ENCODE results near the gene HNMT.
"Not testable (repeated sequence)": the region's sequence is repeated elsewhere in the genome, so short reads cannot be mapped to it uniquely, and the experiment has no call there.

Gene HNMT

DNA sequence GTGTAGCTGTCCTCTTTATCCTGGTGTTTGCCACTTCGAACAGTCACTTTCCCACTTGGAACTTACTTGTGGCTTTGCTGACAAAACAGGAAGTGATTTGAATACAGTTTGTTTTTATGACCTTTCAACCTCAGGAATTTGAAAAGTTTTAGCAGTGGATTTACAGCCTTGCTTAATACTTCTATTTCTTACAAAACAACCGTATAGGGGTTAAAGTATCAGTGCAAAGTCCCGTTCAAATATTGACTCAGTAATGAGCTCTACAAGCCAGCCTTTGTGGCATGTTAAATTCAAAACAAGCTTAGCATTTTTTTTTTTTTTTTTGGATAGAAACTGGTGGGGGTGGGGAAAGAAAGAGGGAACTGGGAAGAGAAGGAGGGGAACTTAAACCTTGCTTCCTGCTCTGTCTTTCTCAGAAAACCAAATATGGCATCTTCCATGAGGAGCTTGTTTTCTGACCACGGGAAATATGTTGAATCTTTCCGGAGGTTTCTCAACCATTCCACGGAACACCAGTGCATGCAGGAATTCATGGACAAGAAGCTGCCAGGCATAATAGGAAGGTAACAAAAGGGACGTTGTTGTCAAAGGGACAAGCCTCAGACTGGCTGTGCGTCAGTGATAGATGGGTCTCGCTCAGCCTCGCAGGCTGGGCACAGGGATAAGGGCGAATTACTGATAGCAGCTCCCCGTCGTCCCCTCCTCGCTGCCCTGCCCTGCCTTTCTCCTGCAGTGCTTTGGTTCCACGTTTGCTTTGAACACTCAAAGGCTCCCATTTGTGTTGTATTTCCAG is at the start of gene HNMT:
TSS of gene HNMT (plus strand) at position 408 of the 793 bp plus-strand sequence. CDS start at position 427, 19 bp downstream.
- peaks cover 3% of the 10 kb centered on the region; the same call in 1 of the 2 replicates for H3K4me1 ChIP-seq (ENCODE audit: control insufficient read depth, insufficient read depth, low read length)
- peak; percentile 4 for DNase-seq (ENCODE audit: low read depth, low spot score)
- no CpG with 5 or more reads among the region's 15 CpGs for WGBS (ENCODE audit: insufficient coverage, insufficient read length)
- no peak within 1 kb of the TSS; the same call in 1 of the 2 replicates for H3K4me3 ChIP-seq (ENCODE audit: low read length)
- H3K36me3 ChIP-seq (ENCODE audit: control insufficient read depth, insufficient read depth, low read length): no peaks in the 10 kb centered on the region
- no peaks in the 10 kb centered on the region for H3K27me3 ChIP-seq (ENCODE audit: control insufficient read depth, insufficient read depth, low read length)
- H3K27ac ChIP-seq (ENCODE audit: low read length): no peak within 1 kb of the TSS
- H3K9me3 ChIP-seq (ENCODE audit: control insufficient read depth, insufficient read depth, low read length): no peaks in the 10 kb centered on the region

- no CpG with 5 or more reads among the region's 2 CpGs for WGBS (ENCODE audit: insufficient coverage, insufficient read length)
- H3K4me1 ChIP-seq (ENCODE audit: control insufficient read depth, insufficient read depth, low read length): no peaks in the 10 kb centered on the region
- no peak overlapping the region for H3K4me3 ChIP-seq (ENCODE audit: low read length)
- DNase-seq (ENCODE audit: low read depth, low spot score): no peak
- no peaks in the 10 kb centered on the region for H3K36me3 ChIP-seq (ENCODE audit: control insufficient read depth, insufficient read depth, low read length)
- no peaks in the 10 kb centered on the region for H3K27me3 ChIP-seq (ENCODE audit: control insufficient read depth, insufficient read depth, low read length)
- no peaks in the 10 kb centered on the region for H3K9me3 ChIP-seq (ENCODE audit: control insufficient read depth, insufficient read depth, low read length)
- no peak overlapping the region for H3K27ac ChIP-seq (ENCODE audit: low read length)
These were observed 43.0 kb upstream of the HNMT start for GRCh38 chr2:137921105-137921880.

DNA sequence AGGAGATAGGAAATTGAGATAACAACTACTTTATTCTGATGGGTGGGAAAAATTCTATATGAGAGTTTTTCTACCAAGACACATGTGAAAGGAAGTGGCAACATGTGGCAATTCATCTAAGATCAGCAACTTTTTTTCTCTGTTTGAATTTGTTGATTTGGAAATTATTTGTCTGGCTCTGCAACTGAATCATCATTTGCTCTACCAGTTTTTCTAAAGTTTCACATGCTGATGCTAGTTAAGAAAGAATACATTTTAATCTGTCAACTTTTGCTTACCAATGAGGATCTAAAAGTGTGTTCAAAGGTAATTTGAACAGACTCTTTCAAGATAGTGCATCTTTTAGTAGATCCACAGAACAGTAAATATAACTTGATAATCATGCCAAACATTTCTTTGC is 42.1 kb upstream of the HNMT start:
- not testable (repeated sequence) for H3K4me3 ChIP-seq (ENCODE audit: low read length); H3K36me3 ChIP-seq (ENCODE audit: control insufficient read depth, insufficient read depth, low read length); H3K27me3 ChIP-seq (ENCODE audit: control insufficient read depth, insufficient read depth, low read length); H3K4me1 ChIP-seq (ENCODE audit: control insufficient read depth, insufficient read depth, low read length); H3K27ac ChIP-seq (ENCODE audit: low read length); H3K9me3 ChIP-seq (ENCODE audit: control insufficient read depth, insufficient read depth, low read length); DNase-seq (ENCODE audit: low read depth, low spot score)

DNA sequence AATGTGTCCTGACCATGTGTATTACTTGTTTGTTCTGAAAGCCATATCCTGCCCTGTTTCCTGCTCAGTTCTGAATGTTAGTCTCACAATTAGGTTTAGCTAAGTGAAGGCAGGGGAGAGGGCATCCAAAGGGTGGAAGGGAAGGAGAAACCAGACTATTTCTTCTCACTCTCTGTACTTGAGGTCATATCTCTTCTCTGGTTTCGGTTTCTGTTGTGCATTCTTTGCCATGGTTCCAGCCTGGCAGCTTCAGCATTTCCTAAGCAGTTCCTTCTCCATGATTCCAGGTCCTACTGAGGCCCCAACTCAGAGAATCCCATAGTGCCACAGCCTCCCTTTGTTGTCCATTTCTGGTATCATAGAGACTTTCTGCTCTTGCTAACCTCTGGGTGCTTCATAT is 40.3 kb upstream of the HNMT start:
- DNase-seq (ENCODE audit: low read depth, low spot score): no peak
- no peaks in the 10 kb centered on the region for H3K4me1 ChIP-seq (ENCODE audit: control insufficient read depth, insufficient read depth, low read length)
- WGBS (ENCODE audit: insufficient coverage, insufficient read length): no CpG with 5 or more reads among the region's 1 CpG
- H3K4me3 ChIP-seq (ENCODE audit: low read length): no peak overlapping the region
- no peak overlapping the region for H3K27ac ChIP-seq (ENCODE audit: low read length)
- no peaks in the 10 kb centered on the region for H3K27me3 ChIP-seq (ENCODE audit: control insufficient read depth, insufficient read depth, low read length)
- no peaks in the 10 kb centered on the region for H3K9me3 ChIP-seq (ENCODE audit: control insufficient read depth, insufficient read depth, low read length)
- H3K36me3 ChIP-seq (ENCODE audit: control insufficient read depth, insufficient read depth, low read length): no peaks in the 10 kb centered on the region

- Histone ChIP-seq H3K27me3 (ENCODE audit: control insufficient read depth, insufficient read depth, low read length) (no peaks in the 10 kb centered on the region), H3K4me1 (ENCODE audit: control insufficient read depth, insufficient read depth, low read length) (no peaks in the 10 kb centered on the region), H3K4me3 (ENCODE audit: low read length) (no peak overlapping the region), H3K36me3 (ENCODE audit: control insufficient read depth, insufficient read depth, low read length) (no peaks in the 10 kb centered on the region), H3K9me3 (ENCODE audit: control insufficient read depth, insufficient read depth, low read length) (no peaks in the 10 kb centered on the region), H3K27ac (ENCODE audit: low read length) (no peak overlapping the region)
- WGBS (ENCODE audit: insufficient coverage, insufficient read length): no CpG with 5 or more reads among the region's 2 CpGs
- DNase-seq (ENCODE audit: low read depth, low spot score): no peak
These were observed 38.7 kb upstream of the HNMT start for GRCh38 chr2:137925599-137925998.

GRCh38 chr2:137927846-137928245 is 36.4 kb upstream of the HNMT start:
- no peaks in the 10 kb centered on the region for H3K36me3 ChIP-seq (ENCODE audit: control insufficient read depth, insufficient read depth, low read length)
- no CpG with 5 or more reads among the region's 4 CpGs for WGBS (ENCODE audit: insufficient coverage, insufficient read length)
- H3K27me3 ChIP-seq (ENCODE audit: control insufficient read depth, insufficient read depth, low read length): no peaks in the 10 kb centered on the region
- no peak overlapping the region for H3K4me3 ChIP-seq (ENCODE audit: low read length)
- H3K9me3 ChIP-seq (ENCODE audit: control insufficient read depth, insufficient read depth, low read length): no peaks in the 10 kb centered on the region
- DNase-seq (ENCODE audit: low read depth, low spot score): no peak
- no peaks in the 10 kb centered on the region for H3K4me1 ChIP-seq (ENCODE audit: control insufficient read depth, insufficient read depth, low read length)
- no peak overlapping the region for H3K27ac ChIP-seq (ENCODE audit: low read length)

DNA sequence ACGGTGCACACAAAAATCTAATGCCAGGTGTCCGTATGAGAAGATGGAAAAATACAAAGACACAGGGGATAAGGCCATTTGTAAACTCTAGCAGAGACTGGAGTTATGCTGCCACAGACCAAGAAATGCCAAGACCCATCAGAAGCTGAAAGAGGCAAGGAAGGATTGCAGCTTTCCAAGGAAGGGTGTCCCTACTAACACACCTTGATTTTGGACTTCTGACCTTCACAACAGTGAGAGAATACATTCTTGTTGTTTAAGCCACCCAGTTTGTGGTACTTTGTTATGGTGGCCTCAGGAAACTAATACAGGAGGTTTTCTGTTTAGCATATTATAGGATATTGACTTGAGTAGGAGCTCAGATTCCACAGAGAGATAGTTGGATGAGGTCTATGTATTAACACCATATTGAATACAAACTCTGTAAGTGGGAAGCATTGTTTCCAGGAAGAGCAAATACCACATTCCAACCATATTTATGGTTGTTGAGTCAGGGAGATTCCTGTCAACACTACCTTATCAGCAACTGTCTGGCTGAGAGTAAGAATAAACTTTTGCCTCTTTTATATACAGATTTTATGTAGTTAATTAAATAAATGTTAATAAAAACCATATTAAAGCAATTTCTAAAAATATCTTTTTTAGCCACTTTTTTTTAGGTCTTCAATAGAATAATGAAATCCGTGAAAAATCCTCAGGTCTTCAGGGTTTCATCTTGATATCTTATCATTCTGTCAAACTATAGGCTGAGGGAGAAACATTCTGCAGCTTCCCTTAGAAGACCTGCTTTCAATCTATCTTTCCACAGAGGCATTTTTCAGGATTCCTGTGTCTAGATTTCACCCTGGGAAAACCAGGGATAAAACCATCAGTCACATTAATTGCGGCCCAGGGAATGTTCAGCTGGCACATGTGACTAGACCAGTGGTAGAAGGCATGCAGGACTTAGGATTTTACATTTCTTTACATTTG is 35.4 kb upstream of the HNMT start:
- no peaks in the 10 kb centered on the region for H3K9me3 ChIP-seq (ENCODE audit: control insufficient read depth, insufficient read depth, low read length)
- DNase-seq (ENCODE audit: low read depth, low spot score): no peak
- H3K4me3 ChIP-seq (ENCODE audit: low read length): no peak overlapping the region
- no peak overlapping the region for H3K27ac ChIP-seq (ENCODE audit: low read length)
- no peaks in the 10 kb centered on the region for H3K4me1 ChIP-seq (ENCODE audit: control insufficient read depth, insufficient read depth, low read length)
- no peaks in the 10 kb centered on the region for H3K36me3 ChIP-seq (ENCODE audit: control insufficient read depth, insufficient read depth, low read length)
- WGBS (ENCODE audit: insufficient coverage, insufficient read length): no CpG with 5 or more reads among the region's 4 CpGs
- H3K27me3 ChIP-seq (ENCODE audit: control insufficient read depth, insufficient read depth, low read length): no peaks in the 10 kb centered on the region

- Histone ChIP-seq H3K4me3 (ENCODE audit: low read length) (no peak overlapping the region), H3K27me3 (ENCODE audit: control insufficient read depth, insufficient read depth, low read length) (no peaks in the 10 kb centered on the region), H3K4me1 (ENCODE audit: control insufficient read depth, insufficient read depth, low read length) (no peaks in the 10 kb centered on the region), H3K36me3 (ENCODE audit: control insufficient read depth, insufficient read depth, low read length) (no peaks in the 10 kb centered on the region), H3K27ac (ENCODE audit: low read length) (no peak overlapping the region), H3K9me3 (ENCODE audit: control insufficient read depth, insufficient read depth, low read length) (no peaks in the 10 kb centered on the region)
- DNase-seq (ENCODE audit: low read depth, low spot score): no peak
- no CpG with 5 or more reads among the region's 2 CpGs for WGBS (ENCODE audit: insufficient coverage, insufficient read length)
These were observed 34.8 kb upstream of the HNMT start for GRCh38 chr2:137929519-137929916.

DNA sequence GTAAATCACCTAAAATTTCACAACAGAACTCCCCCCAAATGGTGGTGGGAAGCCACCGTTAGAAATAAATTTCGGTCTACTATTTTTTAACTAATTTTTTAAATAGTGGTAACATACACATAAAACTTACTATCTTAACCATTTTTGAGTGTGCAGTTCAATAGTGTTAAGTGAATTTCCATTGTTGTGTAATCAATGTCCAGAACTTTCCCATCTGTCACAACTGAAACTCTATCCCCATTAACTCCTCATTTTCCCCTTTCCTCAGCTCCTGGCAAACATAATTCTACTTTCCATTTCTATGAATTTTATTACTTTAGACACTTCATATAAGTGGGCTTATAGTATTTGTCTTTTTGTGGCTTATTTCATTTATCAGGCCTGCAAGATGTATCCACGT is 34.1 kb upstream of the HNMT start:
- Histone ChIP-seq H3K4me3 (ENCODE audit: low read length) (no peak overlapping the region), H3K27ac (ENCODE audit: low read length) (no peak overlapping the region), H3K36me3 (ENCODE audit: control insufficient read depth, insufficient read depth, low read length) (no peaks in the 10 kb centered on the region), H3K9me3 (ENCODE audit: control insufficient read depth, insufficient read depth, low read length) (no peaks in the 10 kb centered on the region), H3K4me1 (ENCODE audit: control insufficient read depth, insufficient read depth, low read length) (no peaks in the 10 kb centered on the region), H3K27me3 (ENCODE audit: control insufficient read depth, insufficient read depth, low read length) (no peaks in the 10 kb centered on the region)
- no peak for DNase-seq (ENCODE audit: low read depth, low spot score)
- no CpG with 5 or more reads among the region's 3 CpGs for WGBS (ENCODE audit: insufficient coverage, insufficient read length)

DNA sequence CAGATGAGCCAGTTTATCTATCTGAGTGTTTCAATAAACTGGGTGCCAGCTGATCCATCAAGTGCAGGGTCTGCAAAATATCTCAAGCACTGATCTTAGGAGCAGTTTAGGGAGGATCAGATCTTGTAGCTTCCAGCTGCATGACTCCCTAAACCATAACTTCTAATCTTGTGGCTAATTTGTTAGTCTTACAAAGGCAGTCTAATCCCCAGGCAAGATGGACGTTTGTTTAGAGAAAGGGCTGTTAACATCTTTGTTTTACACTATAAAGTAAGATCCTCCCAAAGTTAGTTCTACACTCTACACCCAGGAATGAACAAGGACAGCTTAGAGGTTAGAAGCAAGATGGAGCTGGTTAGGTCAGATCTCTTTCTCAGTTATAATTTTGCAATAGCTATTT is 28.7 kb upstream of the HNMT start:
- no peaks in the 10 kb centered on the region for H3K9me3 ChIP-seq (ENCODE audit: control insufficient read depth, insufficient read depth, low read length)
- no peak overlapping the region for H3K27ac ChIP-seq (ENCODE audit: low read length)
- H3K27me3 ChIP-seq (ENCODE audit: control insufficient read depth, insufficient read depth, low read length): no peaks in the 10 kb centered on the region
- no peaks in the 10 kb centered on the region for H3K36me3 ChIP-seq (ENCODE audit: control insufficient read depth, insufficient read depth, low read length)
- H3K4me1 ChIP-seq (ENCODE audit: control insufficient read depth, insufficient read depth, low read length): no peaks in the 10 kb centered on the region
- no peak for DNase-seq (ENCODE audit: low read depth, low spot score)
- H3K4me3 ChIP-seq (ENCODE audit: low read length): no peak overlapping the region
- no CpG with 5 or more reads among the region's 1 CpG for WGBS (ENCODE audit: insufficient coverage, insufficient read length)

Measured in iPS DF 6.9 (cell line).